Ascending aorta (tissue), 2 donors: Measurements from ENCODE around the gene NDUFB4. TPM values are rescaled to one million over a fixed set of nuclear protein-coding genes. Genes with fewer than 3 reads are reported as not detected.
A peak's percentile ranks its signal among the peaks of the same experiment; 100 is the strongest.

Source experiments
- DNase-seq, 2 donors: peaks; one replicate each; pipeline ENCODE4 v3.0.0-alpha.2; 2019; ENCODE audit warnings: low spot score in 2 of 2
- H3K27ac ChIP-seq, 2 donors: fragments of 200-600 bp; sonication (generic); one replicate each; pipeline ENCODE4 v1.5.1; 2016 to 2017; ENCODE audit warnings: mild to moderate bottlenecking in 1 of 2
- H3K27me3 ChIP-seq: fragments of 200-600 bp; sonication (generic); one replicate; pipeline ENCODE4 v1.5.1; 2017
- H3K36me3 ChIP-seq, 2 donors: fragments of 200-600 bp; sonication (generic); one replicate each; pipeline ENCODE4 v1.5.1; 2016
- H3K4me1 ChIP-seq, 2 donors: fragments of 200-600 bp; sonication (generic); one replicate each; pipeline ENCODE4 v1.5.1; 2016 to 2017; ENCODE audit warnings: mild to moderate bottlenecking in 1 of 2
- H3K4me3 ChIP-seq, 2 donors: fragments of 200-600 bp; sonication (generic); one replicate each; pipeline ENCODE4 v1.5.1; 2016 to 2017; ENCODE audit warnings: mild to moderate bottlenecking in 1 of 2
- H3K9me3 ChIP-seq, 2 donors: fragments of 200-600 bp; sonication (generic); one replicate each; pipeline ENCODE4 v1.5.1; 2016
- intact Hi-C: fragments of 100-400 bp; cut with DNase I; formaldehyde crosslinking; loops from one replicate; pipeline ENCODE4 v1.15.1; 2023
- total RNA-seq: library from RNA; depleted of rRNA; stranded (reverse); fragments of >200 nt; gene quantifications from one replicate; pipeline ENCODE4 v1.1.0, GENCODE V29; 2016
- TF ChIP-seq, protein P1 (sequence below), 3 experiments: fragments of 200-600 bp in 2 of 3; fragments of 450-650 bp in 1 of 3; sonication (generic) in 2 of 3; IDR thresholded peaks; one replicate each; pipeline ENCODE4 v1.5.1; 2016 to 2019; ENCODE audit warnings: antibody characterized with exemption in 3 of 3, mild to moderate bottlenecking in 1 of 3, moderate library complexity in 1 of 3

The NDUFB4 gene
- total RNA-seq, 1 donor from 2014 or later: 37.0 TPM

- intact Hi-C loops: no loop called here
- Histone ChIP-seq H3K4me1 (peaks cover 0 to 3% of the 10 kb centered on the region in 2 donors), H3K27me3 (no peaks in the 10 kb centered on the region), H3K27ac (peak overlapping the region in 1 of 2 donors; percentile 4), H3K9me3 (no peaks in the 10 kb centered on the region), H3K36me3 (no peaks in the 10 kb centered on the region), H3K4me3 (peak overlapping the region; percentile 11 to 37)
- TF ChIP-seq, protein P1, sequence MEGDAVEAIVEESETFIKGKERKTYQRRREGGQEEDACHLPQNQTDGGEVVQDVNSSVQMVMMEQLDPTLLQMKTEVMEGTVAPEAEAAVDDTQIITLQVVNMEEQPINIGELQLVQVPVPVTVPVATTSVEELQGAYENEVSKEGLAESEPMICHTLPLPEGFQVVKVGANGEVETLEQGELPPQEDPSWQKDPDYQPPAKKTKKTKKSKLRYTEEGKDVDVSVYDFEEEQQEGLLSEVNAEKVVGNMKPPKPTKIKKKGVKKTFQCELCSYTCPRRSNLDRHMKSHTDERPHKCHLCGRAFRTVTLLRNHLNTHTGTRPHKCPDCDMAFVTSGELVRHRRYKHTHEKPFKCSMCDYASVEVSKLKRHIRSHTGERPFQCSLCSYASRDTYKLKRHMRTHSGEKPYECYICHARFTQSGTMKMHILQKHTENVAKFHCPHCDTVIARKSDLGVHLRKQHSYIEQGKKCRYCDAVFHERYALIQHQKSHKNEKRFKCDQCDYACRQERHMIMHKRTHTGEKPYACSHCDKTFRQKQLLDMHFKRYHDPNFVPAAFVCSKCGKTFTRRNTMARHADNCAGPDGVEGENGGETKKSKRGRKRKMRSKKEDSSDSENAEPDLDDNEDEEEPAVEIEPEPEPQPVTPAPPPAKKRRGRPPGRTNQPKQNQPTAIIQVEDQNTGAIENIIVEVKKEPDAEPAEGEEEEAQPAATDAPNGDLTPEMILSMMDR (IDR thresholded peaks at IDR 0.05): peak in 2 of 3 experiments; percentile 16 to 52
- no peak for DNase-seq
These were observed 28.6 kb upstream of the NDUFB4 start for GRCh38 chr3:120567370-120568201.

DNA sequence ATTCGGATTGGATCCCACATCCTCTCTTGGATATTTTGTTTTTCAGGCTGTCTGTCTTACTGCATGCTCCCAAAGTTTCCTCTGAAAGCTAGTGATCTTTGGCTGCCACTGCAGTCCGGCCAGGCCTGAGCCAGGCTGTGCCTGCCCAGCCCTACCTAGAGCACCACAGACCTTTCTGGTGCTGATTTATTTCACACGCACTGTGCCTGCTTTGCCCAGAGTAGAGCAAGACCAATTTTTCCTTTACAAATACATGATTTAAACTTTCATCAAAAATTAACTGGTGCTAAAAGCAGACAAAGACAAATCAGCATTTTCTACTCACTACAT, 28.0 kb upstream of the NDUFB4 start:
- no peaks in the 10 kb centered on the region for H3K9me3 ChIP-seq
- TF ChIP-seq, protein P1 (IDR thresholded peaks at IDR 0.05): no peak
- H3K36me3 ChIP-seq: no peaks in the 10 kb centered on the region
- no peak for DNase-seq
- peaks cover 0 to 3% of the 10 kb centered on the region in 2 donors for H3K4me1 ChIP-seq
- H3K4me3 ChIP-seq: no peak overlapping the region
- intact Hi-C loops: no loop called here
- peak overlapping the region in 1 of 2 donors; percentile 4 for H3K27ac ChIP-seq
- no peaks in the 10 kb centered on the region for H3K27me3 ChIP-seq

- Histone ChIP-seq H3K27ac (peak overlapping the region in 1 of 2 donors; percentile 4), H3K4me3 (no peak overlapping the region), H3K36me3 (no peaks in the 10 kb centered on the region), H3K27me3 (no peaks in the 10 kb centered on the region), H3K9me3 (no peaks in the 10 kb centered on the region), H3K4me1 (peaks cover 0 to 3% of the 10 kb centered on the region in 2 donors)
- intact Hi-C loops: no loop called here
- TF ChIP-seq, protein P1 (IDR thresholded peaks at IDR 0.05): no peak
- DNase-seq: no peak
These were observed 27.5 kb upstream of the NDUFB4 start for GRCh38 chr3:120568598-120568997.

DNA sequence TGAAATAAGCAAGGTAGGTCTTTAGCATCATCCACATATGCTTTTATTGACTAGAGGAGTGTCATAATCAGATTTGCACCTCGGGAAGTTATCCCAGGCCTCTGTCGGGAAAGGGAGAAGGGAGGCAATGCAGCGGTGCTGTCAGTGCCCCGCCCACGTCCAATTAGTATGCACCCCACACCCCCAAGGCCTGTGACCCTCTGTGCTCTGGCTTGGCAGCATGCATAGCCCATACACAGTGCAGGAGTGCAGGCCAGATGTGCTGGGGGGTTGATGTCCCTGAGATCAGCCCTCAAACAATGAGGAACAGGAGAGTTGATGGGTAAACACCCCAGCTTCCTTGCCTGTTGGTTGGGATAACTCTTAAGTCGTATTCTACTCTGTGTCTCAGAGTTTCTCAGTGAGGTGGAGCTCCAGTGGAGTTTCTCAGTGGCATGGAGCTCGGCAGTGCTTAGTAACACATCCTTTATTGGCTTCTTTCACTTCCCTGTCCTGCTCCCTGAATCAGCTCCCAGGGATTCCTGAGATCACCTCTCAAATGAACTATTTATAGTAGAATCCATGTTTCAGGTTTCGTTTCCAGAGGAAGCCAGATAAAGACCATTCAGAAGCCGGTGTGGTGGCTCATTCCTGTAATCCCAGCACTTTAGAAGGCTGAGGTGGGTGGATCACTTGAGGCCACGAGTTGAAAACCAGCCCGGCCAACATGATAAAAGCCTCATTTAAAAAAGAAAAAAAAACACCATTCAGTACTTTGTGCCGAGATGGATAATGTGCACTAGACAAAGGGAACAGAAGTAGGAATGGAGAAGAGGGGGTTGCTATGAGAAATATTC, 26.7 kb upstream of the NDUFB4 start:
- intact Hi-C loops: no loop called here
- no peak overlapping the region for H3K27ac ChIP-seq
- H3K4me1 ChIP-seq: peaks cover 0 to 3% of the 10 kb centered on the region in 2 donors
- no peaks in the 10 kb centered on the region for H3K9me3 ChIP-seq
- H3K36me3 ChIP-seq: no peaks in the 10 kb centered on the region
- TF ChIP-seq, protein P1 (IDR thresholded peaks at IDR 0.05): no peak
- H3K4me3 ChIP-seq: no peak overlapping the region
- no peak for DNase-seq
- no peaks in the 10 kb centered on the region for H3K27me3 ChIP-seq

GRCh38 chr3:120572027-120572426, 24.1 kb upstream of the NDUFB4 start:
- TF ChIP-seq, protein P1 (IDR thresholded peaks at IDR 0.05): no peak
- no peak for DNase-seq
- peaks cover 0 to 3% of the 10 kb centered on the region in 2 donors for H3K4me1 ChIP-seq
- H3K4me3 ChIP-seq: no peak overlapping the region
- H3K27me3 ChIP-seq: no peaks in the 10 kb centered on the region
- no peaks in the 10 kb centered on the region for H3K36me3 ChIP-seq
- H3K9me3 ChIP-seq: no peaks in the 10 kb centered on the region
- intact Hi-C loops: no loop called here
- H3K27ac ChIP-seq: no peak overlapping the region
